ENCODE measurements around the gene PSMG3.
"Not testable (repeated sequence)": the region's sequence is repeated elsewhere in the genome, so short reads cannot be mapped to it uniquely, and the experiment has no call there.

PSMG3 gene

DNA sequence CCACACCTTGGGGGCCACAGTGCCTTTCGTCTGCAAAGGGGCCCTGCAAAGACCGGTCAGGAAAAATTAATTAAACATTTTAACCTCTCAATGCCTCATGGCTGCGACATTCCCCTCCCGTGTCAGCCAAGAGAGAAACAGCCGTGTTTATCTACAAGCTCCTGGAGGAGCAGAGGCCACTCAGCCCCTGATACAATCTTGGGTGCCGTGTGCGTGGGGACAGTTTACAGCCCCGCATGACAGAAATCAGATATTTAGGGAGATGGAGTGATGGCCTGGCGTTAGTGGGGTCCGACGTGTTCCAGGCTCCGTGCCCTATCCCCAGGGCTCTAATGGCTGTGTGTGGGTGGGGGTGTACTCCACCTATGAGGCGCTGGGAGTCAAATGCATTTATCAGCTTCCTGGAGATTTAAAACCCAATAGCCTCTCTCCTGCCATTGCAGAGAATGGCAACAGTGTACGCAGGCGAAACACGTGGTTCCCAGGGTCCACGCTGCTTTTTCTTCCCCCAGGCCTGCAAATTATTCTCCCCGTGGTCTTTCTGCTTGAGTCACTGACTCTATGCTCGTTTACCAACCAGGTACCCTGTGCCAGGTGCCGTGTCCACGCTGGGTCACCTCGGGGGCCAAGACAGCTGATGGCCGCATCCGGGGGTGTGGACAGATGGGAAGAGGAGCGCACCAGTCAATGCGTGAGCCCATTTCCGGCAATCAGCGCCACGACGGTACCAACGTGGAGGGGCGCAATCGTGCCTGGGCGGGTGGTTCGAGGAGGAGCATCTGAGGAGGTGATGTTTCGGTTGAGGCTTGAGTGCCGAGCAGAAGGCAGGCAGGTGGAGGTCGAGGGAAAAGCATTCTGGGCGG lies 26.6 kb upstream of the PSMG3 start:
- DNase-seq: no peak

- no peak for DNase-seq
Measured at GRCh38 chr7:1595636-1596035, 25.8 kb upstream of the PSMG3 start.

DNA sequence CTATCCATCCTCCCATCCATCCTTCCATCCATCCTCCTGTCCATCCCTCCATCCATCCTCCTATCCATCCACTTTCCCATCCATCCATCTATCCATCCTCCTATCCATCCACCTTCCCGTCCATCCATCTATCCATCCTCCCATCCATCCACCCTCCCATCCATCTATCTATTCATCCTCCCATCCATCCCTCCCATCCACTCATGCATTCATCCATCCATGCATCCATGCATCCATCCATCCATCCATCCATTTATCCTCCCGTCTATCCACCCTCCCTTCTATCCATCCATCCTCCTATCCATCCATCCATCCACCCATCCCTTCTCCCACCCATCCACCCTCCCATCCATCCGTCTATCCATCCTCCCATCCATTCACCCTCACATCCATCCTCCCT lies 25.2 kb upstream of the PSMG3 start:
- no peak for DNase-seq

DNA sequence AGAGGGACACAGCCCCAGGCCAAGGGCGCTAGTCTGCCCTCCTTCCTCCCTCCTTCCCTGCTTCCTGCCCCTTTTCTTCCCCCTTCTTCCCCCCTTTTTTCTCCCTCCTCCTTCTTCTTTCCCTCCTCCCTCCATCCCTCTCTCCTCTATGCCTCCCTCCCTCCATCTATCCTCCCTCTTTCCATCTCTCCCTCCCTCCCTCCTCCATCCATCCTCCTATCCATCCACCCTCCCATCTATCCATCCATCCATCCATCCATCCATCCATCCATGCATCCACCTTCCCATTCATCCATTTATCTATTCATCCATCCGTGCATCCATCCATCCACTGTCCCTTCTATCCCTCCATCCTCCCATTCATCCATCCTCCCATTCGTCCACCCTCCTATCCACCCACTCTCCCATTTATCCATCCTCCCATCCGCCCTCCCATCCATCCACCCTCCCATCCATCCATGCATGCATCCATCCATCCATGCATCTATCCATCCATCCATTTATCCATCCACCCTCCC lies 24.1 kb upstream of the PSMG3 start:
- no peak for DNase-seq

DNA sequence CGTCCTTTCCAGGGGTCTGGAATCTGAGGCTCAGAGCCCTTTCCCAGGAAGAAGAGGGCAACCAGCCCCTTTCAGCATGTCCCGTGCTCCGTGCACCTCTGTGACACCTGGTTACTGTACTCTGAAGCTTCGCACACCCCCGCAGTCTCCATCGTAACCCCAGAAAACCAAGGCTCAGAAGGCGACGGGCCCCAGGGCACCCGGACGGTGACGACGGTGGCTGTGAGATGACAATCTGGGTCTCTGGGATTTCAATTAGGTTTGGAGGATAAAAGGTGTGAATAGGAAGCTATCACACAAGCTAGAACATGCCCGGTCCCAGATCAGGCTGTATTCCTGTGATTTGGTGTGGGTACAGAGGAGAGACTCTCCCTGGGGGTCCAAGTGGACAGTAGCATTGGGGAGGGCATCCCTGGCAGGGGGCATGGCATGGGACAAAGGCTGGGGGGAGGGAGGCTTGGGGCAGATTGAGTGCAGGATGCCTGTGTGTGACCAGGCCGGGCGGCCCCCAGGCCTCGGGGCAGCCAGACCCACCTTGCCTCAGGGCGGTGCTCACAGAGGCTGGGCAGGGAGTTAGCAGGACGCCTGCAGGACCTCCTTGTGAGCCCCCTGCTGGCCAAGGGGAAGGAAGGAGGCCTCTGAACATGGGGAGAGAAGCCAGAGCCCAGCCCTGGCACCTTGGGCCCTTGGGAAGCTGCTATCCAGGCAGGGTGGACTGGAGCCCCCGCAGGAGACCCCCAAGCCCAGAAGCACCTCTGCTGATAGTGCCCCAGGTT lies 23.4 kb upstream of the PSMG3 start:
- peak; percentile 29 to 57 (median 39) for DNase-seq

DNA sequence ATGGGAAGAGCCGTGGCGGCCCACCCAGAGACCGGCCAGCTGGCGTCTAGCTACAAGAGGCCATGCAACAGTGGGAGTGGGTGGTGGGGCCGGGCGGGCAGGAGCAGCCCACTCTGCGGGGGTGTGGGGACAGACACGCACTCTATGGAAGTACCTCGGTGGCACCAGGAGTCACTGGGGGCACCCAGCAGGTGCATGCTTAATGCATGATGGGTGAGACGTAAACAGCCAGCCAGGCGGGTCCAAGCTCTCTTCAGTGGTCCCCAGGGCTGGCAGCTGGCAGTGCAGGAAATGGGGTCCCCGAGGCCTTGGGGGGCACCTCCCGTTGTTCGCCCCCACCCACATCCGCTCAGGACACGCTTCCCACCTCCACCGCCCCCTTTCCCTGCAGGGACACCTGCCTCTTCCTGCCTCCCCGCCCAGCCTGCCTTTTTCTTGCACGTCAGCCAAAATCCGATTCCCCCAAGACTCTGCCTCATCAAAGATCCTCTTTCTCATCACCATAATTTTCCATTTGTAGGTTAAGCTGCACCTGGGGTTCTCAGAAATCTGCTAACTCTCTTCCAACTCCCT lies 22.6 kb upstream of the PSMG3 start:
- DNase-seq: no peak

DNA sequence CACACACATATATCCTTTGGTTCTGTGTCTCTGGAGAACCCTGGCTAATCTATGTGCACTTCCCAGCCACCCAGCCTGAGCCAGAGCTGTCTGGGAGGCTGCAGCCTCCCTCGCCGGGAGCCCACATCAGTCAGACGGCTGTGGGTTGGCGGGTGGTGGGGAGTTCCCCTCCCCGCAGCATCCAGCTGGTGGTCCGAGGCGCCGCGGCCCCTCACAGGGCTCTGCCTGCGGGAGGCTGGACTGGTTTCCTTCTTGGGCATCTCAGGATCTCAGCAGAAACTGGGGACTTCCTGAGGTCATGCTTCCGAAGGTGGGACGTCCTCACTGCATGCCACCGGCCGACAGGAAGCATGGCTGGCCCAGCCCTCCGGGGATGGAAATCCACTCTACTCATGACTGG lies 22.0 kb upstream of the PSMG3 start:
- no peak for DNase-seq

DNA sequence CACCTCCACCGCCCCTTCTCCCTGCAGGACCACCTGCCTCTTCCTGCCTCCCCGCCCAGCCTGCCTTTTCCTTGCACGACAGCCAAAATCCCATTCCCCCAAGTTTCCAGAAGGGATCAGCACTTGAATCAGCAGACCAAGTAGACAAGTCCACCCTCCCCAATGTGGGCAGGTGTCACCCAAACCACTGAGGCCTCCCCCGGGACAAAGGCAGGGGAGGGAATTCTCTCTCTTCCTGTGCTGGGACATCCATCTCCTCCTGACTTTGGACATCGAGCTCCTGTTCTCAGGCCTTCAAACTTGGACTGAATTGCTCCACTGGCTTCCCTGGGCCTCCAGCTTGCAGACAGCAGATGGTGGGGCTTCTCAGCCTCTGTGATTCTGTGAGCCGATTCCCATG lies 21.6 kb upstream of the PSMG3 start:
- DNase-seq: no peak

- DNase-seq: no peak
Measured at GRCh38 chr7:1590887-1591286, 21.1 kb upstream of the PSMG3 start.

DNA sequence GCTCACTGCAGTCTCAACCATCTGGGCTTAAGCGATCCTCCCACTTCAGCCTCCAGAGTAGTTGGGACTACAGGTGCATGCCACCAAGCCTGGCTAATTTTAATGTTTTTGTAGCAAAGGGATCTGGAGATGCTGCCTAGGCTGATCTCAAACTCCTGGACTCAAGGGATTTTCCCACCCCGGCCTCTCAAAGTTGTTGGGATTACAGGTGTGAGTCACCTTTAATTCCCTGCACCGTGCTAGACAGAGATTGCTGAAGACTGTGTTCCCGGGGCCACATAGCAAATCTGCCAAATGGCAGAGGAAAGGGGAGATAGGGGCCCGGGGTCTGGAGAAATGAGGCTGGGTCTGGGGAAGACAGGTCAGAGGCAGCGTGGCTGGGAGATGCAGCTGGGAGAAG lies 20.6 kb upstream of the PSMG3 start:
- no peak for DNase-seq

DNA sequence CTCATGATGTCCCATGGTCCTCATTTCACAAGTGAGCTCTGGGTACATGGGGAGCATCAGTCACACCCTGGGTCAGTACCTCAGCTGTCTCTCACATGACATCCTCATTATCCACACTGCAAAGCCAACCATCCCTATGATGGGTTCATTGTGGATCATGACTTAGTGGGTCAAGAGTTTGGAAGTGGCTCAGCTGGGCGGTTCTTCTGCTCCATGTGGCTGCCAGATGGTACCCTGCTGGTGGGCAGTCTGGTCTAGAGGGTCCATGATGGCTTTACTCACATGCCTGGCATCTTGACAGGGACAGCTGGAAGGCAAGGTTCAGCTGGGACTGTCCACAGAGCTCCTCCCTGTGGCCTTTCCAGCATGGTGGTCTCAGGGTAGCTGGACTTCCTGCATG lies 19.1 kb upstream of the PSMG3 start:
- DNase-seq: no peak

GRCh38 chr7:1587738-1588137 lies 17.9 kb upstream of the PSMG3 start:
- DNase-seq: no peak

GRCh38 chr7:1586827-1587705 lies 17.2 kb upstream of the PSMG3 start:
- DNase-seq: no peak

- no peak for DNase-seq
Measured at GRCh38 chr7:1586126-1586826, 16.4 kb upstream of the PSMG3 start.

- DNase-seq: no peak
Measured at GRCh38 chr7:1585142-1585981, 15.5 kb upstream of the PSMG3 start.

GRCh38 chr7:1584700-1585099 lies 14.9 kb upstream of the PSMG3 start:
- no peak for DNase-seq

GRCh38 chr7:1583241-1583930 lies 13.6 kb upstream of the PSMG3 start:
- not testable (repeated sequence) for DNase-seq

DNA sequence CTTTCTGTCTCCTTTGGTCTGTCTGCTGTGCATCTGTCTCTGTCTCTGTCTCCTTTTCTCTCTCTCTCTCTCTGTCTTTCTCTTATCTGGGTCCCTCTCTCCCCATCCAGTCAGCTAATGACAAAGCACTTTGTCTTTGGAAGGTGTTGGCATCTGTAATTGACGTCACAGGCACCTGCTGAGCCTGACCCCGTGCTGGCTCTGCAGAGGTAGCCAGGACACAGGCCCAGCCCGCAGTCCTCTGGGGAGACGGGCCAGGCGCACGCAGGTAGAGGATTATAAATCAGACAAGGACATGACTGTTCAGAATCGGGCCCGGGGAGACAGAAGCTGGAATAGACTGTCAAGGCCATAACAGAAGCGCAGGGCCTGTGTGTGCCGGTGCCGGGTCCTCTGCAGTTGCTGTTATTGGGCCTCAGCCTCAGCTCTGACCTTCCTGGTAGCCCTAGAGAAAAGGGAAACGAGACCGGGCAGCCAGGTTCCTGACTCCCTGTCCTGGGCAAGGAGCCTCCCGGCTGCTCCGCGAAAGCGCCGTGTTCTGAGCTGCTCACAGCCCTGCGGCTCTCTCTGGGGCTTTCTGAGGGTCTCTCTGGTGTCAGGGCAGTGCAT lies 10.7 kb upstream of the PSMG3 start:
- DNase-seq: no peak

DNA sequence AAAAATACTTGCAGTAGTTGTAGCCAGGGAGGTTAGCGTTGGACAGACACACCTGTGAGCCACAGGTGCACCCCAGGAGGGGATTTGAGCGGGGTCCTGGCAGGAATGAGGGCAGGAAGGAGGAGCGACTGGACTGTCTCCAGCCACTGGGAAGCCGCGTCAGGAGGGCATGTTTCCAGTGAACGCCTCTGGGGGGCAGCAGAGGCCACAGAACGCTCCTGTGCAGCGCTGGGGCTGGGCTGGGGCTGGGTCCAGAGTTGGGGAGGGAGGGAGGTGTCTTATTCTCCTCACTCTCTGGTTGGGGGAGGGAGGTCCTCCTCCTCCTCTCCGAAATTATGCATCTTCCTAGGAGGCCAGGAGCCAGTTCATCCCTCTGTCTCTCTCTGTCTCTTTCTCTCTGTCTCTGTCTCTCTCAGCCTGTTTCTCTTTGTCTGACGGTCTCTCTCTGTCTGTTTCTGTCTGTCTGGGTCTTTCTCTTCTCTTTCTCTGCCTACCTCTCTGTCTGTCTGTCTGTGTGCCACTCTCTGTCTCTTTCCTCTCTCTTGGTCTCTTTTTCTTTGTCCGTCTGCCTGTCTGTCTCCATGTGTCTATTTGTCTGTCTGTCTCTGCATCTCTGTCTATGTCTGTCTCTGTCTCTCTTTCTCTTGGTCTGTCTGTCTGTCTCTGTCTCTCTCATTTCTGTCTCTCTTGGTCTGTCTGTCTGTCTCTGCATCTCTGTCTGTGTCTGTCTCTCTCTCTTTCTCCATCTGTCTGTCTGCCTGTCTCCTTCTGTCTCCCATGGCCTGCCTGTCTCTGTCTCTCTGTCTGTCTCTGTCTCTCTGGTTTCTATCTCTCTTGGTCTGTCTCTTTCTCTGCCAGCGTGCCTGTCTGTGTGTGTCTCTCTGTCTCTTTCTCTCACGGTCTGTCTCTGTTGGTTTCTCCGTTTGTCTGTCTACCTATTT lies 9.9 kb upstream of the PSMG3 start:
- DNase-seq: peak; percentile 66 to 84 (median 77)
